ENCODE measurements around the gene GPLD1. TPM values are rescaled to one million over a fixed set of nuclear protein-coding genes. Genes with fewer than 3 reads are reported as not detected.

Gene GPLD1
- under 0.01 and 0.09 TPM in 2 replicates for total RNA-seq

GRCh38 chr6:24489470-24489869 is at the start of gene GPLD1:
GPLD1 (minus strand) TSS chr6:24489578; CDS start chr6:24489511, 67 bp downstream.

DNA sequence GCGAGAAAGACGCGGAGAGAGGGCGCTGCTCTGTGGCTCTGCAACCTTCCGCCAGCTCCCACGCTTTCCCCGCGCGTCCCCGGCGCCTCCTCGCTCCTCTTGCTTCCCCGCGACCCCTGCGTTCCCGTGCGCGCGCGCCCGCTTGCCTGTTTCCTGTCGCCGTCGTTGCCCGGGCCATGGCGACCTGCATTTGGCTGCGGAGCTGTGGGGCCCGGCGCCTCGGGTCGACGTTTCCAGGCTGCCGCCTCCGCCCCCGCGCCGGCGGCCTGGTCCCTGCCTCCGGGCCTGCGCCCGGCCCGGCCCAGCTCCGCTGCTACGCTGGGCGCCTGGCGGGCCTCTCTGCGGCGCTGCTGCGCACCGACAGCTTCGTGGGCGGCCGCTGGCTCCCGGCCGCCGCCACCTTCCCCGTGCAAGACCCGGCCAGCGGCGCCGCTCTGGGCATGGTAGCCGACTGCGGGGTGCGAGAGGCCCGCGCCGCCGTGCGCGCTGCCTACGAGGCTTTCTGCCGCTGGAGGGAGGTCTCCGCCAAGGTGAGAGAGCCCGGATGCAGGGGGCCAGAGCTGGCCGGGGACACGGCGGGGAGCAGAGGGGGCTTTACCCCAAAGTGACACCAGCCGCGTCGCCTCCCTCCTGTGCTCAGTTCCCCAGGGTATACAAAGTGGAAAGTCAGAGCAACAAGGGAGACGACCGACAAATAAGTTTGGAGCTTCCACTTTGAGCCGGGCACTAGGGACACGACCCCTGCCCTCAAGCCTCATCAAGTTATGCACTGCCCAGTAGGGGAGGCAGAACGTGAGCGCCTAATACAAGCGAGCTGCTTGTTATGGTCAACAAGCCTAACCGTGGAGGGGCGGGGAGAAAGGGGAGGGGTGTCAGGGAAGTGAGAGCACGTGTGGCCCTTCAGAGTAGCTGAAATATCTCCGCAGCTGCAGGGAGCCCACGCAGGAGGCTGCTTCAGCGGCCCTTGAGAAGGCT is 5.7 kb upstream of the GPLD1 start, which contains the start of gene ALDH5A1:
Gene ALDH5A1 (plus strand): TSS at position 149 of the 975 bp plus-strand sequence. CDS start 28 bp downstream, at position 177.

DNA sequence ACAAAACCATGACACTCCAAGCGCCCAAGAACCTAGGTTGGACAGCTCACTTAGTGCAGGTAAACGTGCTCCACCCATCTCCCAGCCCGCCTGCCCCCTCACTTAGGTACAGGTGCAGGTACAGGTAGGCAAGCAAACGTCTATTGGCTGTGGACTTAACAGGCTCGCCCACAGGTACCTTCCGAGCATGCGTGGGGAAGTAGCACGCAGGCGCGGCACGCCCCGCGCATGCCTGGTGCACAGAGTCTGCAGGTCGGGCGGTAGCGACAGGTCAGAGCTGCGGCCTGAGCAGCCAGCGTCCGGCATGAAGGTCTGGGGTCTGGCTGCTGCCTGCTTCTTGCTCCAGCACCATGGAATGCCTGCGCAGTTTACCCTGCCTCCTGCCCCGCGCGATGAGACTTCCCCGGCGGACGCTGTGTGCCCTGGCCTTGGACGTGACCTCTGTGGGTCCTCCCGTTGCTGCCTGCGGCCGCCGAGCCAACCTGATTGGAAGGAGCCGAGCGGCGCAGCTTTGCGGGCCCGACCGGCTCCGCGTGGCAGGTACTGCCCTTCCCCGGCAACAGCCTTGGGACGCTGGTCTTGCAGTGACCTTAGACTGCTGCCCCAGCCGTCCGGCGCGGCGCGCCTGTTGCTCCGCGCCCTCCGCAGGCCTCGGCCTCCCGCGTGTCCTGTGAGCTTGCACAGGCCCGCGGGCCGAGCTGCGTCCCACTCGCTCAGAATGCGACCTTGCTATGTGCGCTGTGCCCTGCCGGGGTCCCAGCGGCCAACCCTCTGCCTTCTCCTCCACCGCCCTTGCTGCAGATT is 86.5 kb downstream of the GPLD1 start, which contains the start of gene MRS2:
Gene MRS2 (plus strand): TSS at position 240 of the 804 bp plus-strand sequence. CDS start 111 bp downstream, at position 351.

Other genes starting within 250 kb of the GPLD1 start
- gene DCDC2, start 131.5 kb downstream of the GPLD1 start, total RNA-seq, result not detected in 2 replicates
- gene MRS2, start 86.6 kb downstream of the GPLD1 start, total RNA-seq, result 6.4 and 13.6 TPM in 2 replicates
- 0.09 and 0.16 TPM in 2 replicates for gene ALDH5A1, start 5.4 kb upstream of the GPLD1 start, total RNA-seq
- gene KIAA0319, start 156.6 kb upstream of the GPLD1 start, total RNA-seq, result under 0.01 and 0.09 TPM in 2 replicates
- gene TDP2, start 177.3 kb upstream of the GPLD1 start, total RNA-seq, result 36.6 and 39.5 TPM in 2 replicates
- gene ACOT13, start 177.5 kb upstream of the GPLD1 start, total RNA-seq, result 9.1 and 14.3 TPM in 2 replicates
- 42.3 and 60.7 TPM in 2 replicates for gene C6orf62, start 229.6 kb upstream of the GPLD1 start, total RNA-seq